GM12865 (cell line): Measurements from ENCODE around the gene BRF1.

ENCODE experiments used
- DNase-seq: peaks from one replicate; pipeline ENCODE4 v3.0.0; 2010; ENCODE audit warnings: low read depth
- H3K4me3 ChIP-seq: 2 replicates; pipeline ENCODE4 v1.5.1; 2011; ENCODE audit warnings: mild to moderate bottlenecking, low read depth, low read length, control low read depth
- CTCF ChIP-seq: IDR thresholded peaks from 2 replicates; pipeline ENCODE4 v1.5.1; 2011; ENCODE audit warnings: low read length, control low read depth, low read depth, inconsistent platforms; ENCODE audit not compliant: insufficient read depth; ENCODE audit errors: missing control alignments

Gene BRF1

GRCh38 chr14:105346876-105347586 is 46.2 kb upstream of the BRF1 start:
- no peak overlapping the region for H3K4me3 ChIP-seq
- TF ChIP-seq CTCF, result no peak
- no peak for DNase-seq

GRCh38 chr14:105346200-105346533 is 45.4 kb upstream of the BRF1 start:
- H3K4me3 ChIP-seq, result no peak overlapping the region
- no peak for TF ChIP-seq CTCF
- DNase-seq, result no peak

DNA sequence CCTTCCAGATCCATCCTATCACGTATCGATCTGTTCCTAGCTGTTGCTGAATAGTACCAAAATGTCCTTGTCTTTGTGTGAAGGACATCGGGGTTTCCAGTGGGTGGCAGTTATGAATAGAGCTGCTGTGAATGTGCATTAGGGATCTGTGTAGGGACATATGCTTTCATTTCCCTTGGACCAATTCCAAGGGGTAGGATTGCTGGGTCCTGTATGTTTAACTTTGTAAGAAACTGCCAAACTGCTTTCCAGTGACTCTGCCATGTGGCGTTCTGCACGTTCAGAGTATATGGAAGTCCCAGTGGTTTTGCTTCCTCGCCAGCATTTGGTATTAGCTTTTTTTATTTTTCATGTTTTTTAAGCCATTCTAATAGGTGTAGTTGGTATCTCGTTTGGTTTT is 42.4 kb upstream of the BRF1 start:
- no peak overlapping the region for H3K4me3 ChIP-seq
- no peak for DNase-seq
- TF ChIP-seq CTCF, result no peak

GRCh38 chr14:105340821-105341733 is 40.3 kb upstream of the BRF1 start:
- DNase-seq, result no peak
- TF ChIP-seq CTCF, result no peak
- H3K4me3 ChIP-seq, result no peak overlapping the region

- no peak for TF ChIP-seq CTCF
- no peak overlapping the region for H3K4me3 ChIP-seq
- DNase-seq, result no peak
These were observed 37.4 kb upstream of the BRF1 start for GRCh38 chr14:105337966-105338741.

DNA sequence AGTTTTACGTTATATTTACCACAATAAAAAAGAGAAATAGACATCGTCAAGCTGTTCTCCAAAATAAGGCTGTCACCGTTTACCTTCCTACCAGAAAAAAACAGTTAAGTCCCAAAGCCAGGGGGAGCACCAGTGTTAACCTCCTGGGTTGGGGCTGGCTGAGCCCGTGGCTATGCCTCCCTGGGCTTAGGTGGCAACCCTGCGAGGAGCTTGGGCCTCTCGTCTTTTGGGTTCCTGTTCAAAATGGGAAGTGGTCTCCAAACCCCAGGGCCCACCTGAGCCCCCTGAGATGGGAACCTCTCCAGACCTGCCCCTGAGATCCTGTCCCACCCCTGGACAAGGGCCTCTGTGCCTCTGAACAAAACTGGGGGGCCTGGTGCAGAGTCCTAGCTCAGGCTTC is 36.6 kb upstream of the BRF1 start:
- no peak for TF ChIP-seq CTCF
- no peak for DNase-seq
- H3K4me3 ChIP-seq, result no peak overlapping the region
